GM08714 (cell line): ENCODE results near the gene HS6ST1.

Source experiments
- H3K4me3 ChIP-seq: fragments of 200-500 bp; sonication (Bioruptor generic); 2 replicates; pipeline ENCODE4 v1.5.1; 2014; ENCODE audit warnings: mild to moderate bottlenecking, low read length, inconsistent platforms
- ZNF274 ChIP-seq: IDR thresholded peaks from 2 replicates; pipeline ENCODE4 v1.6.1; 2012; ENCODE audit warnings: mild to moderate bottlenecking, low read depth, low read length

Gene HS6ST1, protein sequence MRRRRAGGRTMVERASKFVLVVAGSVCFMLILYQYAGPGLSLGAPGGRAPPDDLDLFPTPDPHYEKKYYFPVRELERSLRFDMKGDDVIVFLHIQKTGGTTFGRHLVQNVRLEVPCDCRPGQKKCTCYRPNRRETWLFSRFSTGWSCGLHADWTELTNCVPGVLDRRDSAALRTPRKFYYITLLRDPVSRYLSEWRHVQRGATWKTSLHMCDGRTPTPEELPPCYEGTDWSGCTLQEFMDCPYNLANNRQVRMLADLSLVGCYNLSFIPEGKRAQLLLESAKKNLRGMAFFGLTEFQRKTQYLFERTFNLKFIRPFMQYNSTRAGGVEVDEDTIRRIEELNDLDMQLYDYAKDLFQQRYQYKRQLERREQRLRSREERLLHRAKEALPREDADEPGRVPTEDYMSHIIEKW

GRCh38 chr2:128318776-128319464 is at the start of gene HS6ST1:
Gene HS6ST1 (minus strand): TSS chr2:128318868. CDS start chr2:128318563, 305 bp downstream.
- TF ChIP-seq ZNF274 = no peak
- H3K4me3 ChIP-seq = peak within 1 kb of the TSS; percentile 59; the same call in 1 of the 2 replicates

DNA sequence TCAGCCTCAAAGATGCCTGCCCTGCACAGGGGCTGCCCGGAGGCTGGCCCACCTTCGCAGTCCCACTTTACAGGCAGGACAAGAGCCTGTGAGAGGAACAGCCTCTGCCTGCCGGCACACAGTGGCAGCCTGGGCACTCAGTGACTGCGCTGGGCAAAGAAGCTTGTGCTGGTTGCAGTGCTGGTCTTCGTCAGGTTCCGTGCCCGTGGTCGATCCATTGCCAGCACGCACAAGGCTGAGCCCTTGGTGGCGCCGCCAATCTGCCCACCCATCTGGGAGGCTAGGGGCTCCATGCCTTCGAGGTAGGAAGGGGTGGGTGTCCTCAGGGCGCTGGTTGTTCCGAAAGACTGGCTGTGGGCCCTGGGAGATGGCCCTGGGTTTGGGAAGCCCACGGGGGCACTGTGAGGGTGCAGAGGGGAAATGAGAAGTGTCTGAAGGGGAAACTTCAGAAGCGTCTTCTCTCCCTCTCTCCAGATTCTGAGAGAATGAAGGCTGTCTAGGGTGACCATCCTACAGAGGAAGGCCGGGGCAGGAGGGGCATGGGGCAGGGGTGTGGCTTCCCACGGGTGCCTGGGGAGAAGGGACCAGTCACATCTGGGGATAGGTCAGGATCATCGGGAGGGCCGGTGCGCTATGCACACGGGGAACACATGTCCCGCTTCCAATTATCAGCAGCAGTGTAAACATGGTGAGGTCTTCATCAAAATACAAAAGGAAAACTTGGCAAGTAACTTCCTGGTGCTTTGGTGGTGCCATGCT is 49.1 kb upstream of the HS6ST1 start:
- no peak overlapping the region for H3K4me3 ChIP-seq
- TF ChIP-seq ZNF274 = no peak

DNA sequence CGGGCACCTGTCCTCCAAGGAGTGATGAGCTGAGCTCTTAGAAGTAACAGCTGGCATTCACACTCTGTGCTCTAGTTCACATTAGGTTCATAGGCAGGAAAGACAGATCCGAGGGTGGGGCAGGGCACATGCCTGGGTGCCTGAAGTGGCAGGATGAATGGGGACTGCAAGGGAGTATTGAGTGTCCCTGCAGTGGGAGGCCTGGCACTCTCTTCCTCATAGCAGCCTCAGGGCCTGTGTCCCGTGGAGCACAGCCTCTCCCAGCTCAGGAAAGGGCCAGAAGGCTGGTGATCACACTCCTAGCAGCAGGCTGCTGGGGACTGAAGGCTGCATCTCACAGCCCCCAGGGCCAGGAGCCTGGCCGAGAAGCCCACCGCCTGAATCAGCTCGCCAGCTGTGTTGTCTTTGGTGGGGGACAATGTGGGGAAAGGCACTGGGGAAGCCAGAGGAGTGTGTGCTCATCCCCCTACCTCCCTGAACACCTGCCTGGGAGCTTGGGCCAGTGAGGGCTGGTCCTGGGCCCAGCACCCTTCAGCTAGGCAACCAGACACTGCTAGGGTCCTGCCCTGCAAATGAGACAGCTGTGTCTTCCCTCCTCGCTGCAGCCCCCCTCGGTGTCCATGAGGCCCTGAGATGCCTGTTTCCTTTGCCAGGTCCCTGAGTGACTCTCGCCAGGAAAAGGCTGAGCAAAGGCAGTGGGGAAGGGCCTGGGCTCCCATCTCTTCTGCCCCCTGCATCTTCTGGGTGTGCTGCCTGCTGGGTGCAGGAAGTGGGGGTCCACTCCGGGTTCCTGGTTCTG is 48.2 kb upstream of the HS6ST1 start:
- no peak overlapping the region for H3K4me3 ChIP-seq
- no peak for TF ChIP-seq ZNF274

DNA sequence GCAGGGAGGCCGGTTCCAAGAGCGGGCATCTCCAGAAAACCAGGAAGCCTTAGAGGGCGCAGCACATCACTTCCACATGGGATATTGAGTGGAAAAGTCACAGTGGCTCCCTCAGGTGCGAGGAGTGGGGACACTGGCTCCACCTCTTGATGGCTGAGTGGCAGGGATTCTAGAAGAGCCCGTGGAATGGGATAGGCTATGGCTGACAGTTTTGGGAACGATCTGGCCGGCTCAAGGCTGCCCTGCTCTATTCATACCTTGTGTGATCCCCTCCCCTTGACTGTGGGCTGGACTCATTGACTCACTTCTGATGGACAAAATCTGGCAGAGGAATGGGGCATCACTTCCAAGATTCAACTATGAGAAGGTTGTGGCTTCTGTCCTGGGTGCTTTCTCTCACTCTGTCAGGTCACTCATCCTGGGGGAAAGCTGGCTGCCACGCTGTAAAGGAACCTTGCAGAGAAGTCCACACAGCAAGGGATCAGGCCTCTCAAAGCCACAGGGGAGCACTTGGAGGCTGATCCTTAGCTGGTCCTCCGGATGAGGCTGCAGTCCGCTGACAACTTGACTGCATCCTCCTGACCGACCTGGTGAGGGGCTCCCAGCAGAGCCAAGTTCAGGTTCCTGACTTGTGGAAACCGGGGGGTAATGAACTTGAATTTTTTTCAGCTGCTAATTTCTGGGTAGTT is 46.7 kb upstream of the HS6ST1 start:
- TF ChIP-seq ZNF274 = no peak
- H3K4me3 ChIP-seq = no peak overlapping the region

GRCh38 chr2:128364441-128364911 is 45.8 kb upstream of the HS6ST1 start:
- no peak for TF ChIP-seq ZNF274
- H3K4me3 ChIP-seq = no peak overlapping the region

- H3K4me3 ChIP-seq = no peak overlapping the region
- no peak for TF ChIP-seq ZNF274
Observed at GRCh38 chr2:128363934-128364361, 45.3 kb upstream of the HS6ST1 start.

DNA sequence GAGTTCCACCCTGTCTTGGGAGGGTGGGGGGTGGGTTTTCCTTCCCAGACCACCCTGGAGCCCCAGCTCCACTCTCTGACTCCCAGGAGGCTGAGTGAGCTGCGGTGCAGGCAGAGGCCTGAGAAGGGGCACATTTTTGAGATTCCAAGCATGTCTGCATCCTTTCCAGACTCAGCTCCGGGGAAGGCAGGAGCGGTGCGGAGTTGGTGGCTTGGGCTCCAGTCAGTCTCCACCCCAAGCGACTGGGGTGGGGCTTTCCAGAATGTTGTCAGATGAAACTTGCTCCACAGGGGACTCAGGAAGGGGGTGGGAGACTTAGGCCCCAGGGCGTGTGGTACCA is 44.2 kb upstream of the HS6ST1 start:
- no peak for TF ChIP-seq ZNF274
- no peak overlapping the region for H3K4me3 ChIP-seq

DNA sequence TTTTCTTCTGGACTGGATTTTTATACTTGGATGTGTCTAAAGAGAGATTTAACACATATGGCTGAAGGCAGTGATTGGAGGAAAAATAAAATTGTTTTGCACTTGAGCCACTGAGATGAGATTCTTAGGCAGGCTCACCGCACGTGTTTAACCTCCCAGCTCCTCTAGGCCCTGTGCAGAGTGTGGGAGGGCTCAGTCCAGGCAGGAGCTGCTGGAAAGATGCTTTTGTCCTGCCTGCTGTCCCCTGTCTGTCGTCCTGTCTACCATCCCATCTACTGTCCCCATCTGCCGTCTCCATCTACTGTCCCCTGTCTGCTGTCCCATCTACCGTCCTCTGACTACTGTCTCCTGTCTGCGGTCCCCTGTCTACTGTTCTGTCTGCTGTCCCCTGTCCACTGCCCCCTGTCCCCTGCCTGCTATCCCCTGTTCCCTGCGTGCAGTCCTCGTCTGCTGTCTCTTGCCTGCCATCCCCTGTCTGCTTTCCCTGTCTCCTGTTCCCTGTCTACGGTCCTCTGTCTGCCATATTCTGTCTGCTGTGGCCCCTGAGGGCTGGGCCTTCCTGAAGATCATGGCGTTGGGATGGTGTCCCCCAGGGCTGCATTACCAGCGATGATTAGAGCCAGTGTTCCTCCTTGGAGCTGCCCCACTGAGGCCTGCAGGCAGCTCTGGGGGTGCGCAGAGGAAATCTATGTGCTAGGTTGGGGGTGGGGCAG is 43.7 kb upstream of the HS6ST1 start:
- no peak for TF ChIP-seq ZNF274
- H3K4me3 ChIP-seq = no peak overlapping the region

DNA sequence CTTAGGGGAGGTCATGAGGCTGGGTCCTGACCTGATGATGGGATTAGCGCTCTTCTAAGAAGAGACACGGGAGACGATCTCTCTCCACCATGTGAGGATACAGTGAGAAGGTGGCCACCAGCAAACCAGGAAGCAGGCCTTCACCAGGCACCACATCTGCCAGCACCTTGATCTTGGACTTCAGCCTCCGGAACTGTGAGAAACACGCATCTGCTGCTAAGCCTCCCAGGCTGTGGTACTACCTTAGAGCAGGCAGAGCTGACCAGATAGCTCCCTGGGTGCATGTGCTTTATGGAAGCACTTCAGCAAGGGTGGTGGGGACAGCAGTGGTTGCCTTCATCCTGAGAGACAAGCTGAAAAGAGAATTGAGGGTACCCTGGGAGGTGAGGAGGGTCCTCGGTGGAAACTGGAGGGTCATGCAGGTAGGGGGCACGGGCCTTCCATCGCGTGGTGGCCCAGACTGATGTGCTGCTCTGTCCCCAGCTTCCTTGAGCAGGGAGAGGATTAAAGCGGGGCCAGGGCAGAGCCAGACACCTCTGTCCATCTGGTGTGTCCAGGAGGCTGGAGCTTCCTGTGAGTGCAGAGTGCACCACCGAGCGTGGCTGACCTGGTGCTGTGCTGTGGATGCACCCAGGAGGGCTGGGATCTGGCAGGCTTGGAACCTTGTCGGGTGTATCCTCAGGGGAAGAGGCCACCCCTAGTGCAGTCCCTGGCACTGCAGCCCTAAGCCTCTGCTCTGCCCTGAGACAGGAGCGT is 42.9 kb upstream of the HS6ST1 start:
- no peak overlapping the region for H3K4me3 ChIP-seq
- TF ChIP-seq ZNF274 = no peak

GRCh38 chr2:128360711-128361110 is 42.0 kb upstream of the HS6ST1 start:
- no peak overlapping the region for H3K4me3 ChIP-seq
- no peak for TF ChIP-seq ZNF274

GRCh38 chr2:128359841-128360240 is 41.2 kb upstream of the HS6ST1 start:
- H3K4me3 ChIP-seq = no peak overlapping the region
- TF ChIP-seq ZNF274 = no peak

DNA sequence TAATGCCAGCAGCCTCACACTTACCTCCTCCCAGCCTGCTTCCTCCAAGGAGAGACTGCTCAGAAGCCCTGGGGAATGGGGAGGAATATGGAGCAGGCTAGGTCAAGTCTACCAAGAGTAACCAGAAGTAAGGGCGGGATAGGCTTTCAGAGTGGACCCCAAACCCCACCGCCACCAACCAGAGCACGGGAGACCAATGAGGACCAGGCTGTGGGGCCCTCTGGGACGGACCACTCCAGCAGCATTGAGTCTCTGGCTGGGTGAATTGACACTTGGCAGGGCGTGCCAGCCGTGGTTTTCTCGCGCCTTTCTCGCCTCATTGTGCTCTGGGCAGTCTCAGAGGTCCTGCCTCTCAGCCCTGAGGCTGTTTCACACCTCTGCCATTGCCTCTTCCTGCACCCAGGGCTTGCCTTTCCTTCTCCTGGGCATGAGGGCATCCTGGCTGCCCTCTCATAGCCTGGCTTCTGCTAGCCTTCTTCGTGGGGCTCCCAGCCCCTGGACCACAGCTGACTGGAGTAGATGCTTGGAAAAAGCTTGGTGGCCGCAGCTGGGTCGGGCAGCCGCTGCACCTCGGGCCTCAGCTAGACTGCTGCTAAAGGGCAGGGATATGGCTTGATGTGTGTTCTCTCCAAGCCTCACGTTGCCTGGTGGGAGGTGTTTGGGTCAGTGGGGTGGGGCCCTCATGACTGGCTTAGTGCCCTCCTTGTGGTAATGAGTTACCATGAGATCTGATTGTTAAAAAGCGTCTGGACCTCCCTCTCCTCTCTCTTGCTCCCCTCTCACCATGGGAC is 40.5 kb upstream of the HS6ST1 start:
- H3K4me3 ChIP-seq = no peak overlapping the region
- TF ChIP-seq ZNF274 = no peak
